A549 (cell line): ENCODE measurements around the gene GLT1D1. TPM values are rescaled to one million over a fixed set of nuclear protein-coding genes. Genes with fewer than 3 reads are reported as not detected.

Experiments
- ATAC-seq, 2 experiments: fragments of 200-7000 bp in 1 of 2; fragments of >200 bp in 1 of 2; cut with Nextera tagmentation in 1 of 2; cut with Tn5 transposase in 1 of 2; 3 replicates each; pipeline versions ENCODE4 v1.8.0 to v1.9.1; 2018 to 2020; ENCODE audit warnings: mild to moderate bottlenecking in 1 of 2, moderate library complexity in 1 of 2
- CTCF ChIA-PET: fragments of 300-600 bp; sonication (Branson Sonifier 250); formaldehyde crosslinking; extraction: SDS; loops from one replicate; lab custom pipeline; 2021; ENCODE audit warnings: antibody characterized with exemption, inconsistent platforms; lab: Yijun Ruan, JAX
- POLR2A ChIA-PET: fragments of 350-600 bp; formaldehyde crosslinking; extraction: SDS; loops from one replicate; lab custom pipeline; 2021; ENCODE audit warnings: antibody characterized with exemption, inconsistent platforms; lab: Yijun Ruan, JAX
- DNase-seq, 2 experiments: peaks; one replicate each; pipeline versions ENCODE4 v3.0.0 to v3.0.0-alpha.2; 2011 to 2016; ENCODE audit warnings: low read depth in 1 of 2, low spot score in 1 of 2
- FAIRE-seq: peaks from 2 replicates; lab custom pipeline; 2011; peaks lifted over from hg19 to GRCh38; lab: Jason Lieb, UNC
- H3K27ac ChIP-seq, 2 experiments: fragments of >200 bp; sonication (Bioruptor Twin); formaldehyde crosslinking; 3 replicates each; pipeline ENCODE4 v1.5.1; 2016 to 2017
- H3K4me1 ChIP-seq: fragments of >200 bp; sonication (Bioruptor Twin); formaldehyde crosslinking; 3 replicates; pipeline ENCODE4 v1.6.1; 2016
- H3K4me2 ChIP-seq: fragments of >200 bp; sonication (Bioruptor Twin); formaldehyde crosslinking; 3 replicates; pipeline ENCODE4 v1.6.1; 2016
- H3K4me3 ChIP-seq: fragments of >200 bp; sonication (Bioruptor Twin); formaldehyde crosslinking; 3 replicates; pipeline ENCODE4 v1.5.1; 2016
- H3K9me3 ChIP-seq: fragments of >200 bp; sonication (Bioruptor Twin); formaldehyde crosslinking; 3 replicates; pipeline ENCODE4 v1.6.1; 2016
- CEBPB ChIP-seq, 2 experiments: fragments of >200 bp in 1 of 2; sonication (Bioruptor Twin) in 1 of 2; formaldehyde crosslinking in 1 of 2; IDR thresholded peaks; 2 replicates each; pipeline ENCODE4 v1.6.1; 2012 to 2016
- CHD4 ChIP-seq: fragments of 200-600 bp; sonication (generic); IDR thresholded peaks from 2 replicates; pipeline ENCODE4 v1.6.1; 2016; ENCODE audit warnings: antibody characterized with exemption, mild to moderate bottlenecking, borderline replicate concordance
- EHMT2 ChIP-seq: fragments of 200-600 bp; sonication (generic); IDR thresholded peaks from 2 replicates; pipeline ENCODE4 v1.6.1; 2016; ENCODE audit warnings: antibody characterized with exemption, low read depth, mild to moderate bottlenecking, moderate library complexity
- FOSL2 ChIP-seq, 2 experiments: fragments of 450-650 bp in 1 of 2; fragments of >200 bp in 1 of 2; sonication (Bioruptor Twin) in 1 of 2; formaldehyde crosslinking; IDR thresholded peaks; 2 replicates each; pipeline versions ENCODE4 v1.5.0 to v1.6.1; 2016 to 2020; ENCODE audit warnings: mild to moderate bottlenecking in 1 of 2, moderate library complexity in 1 of 2
- HDAC2 ChIP-seq: fragments of 200-600 bp; sonication (generic); IDR thresholded peaks from 2 replicates; pipeline ENCODE4 v1.6.1; 2016
- HOXA7 ChIP-seq: fragments of 250-450 bp; sonication (Bioruptor Pico); IDR thresholded peaks from 2 replicates; pipeline ENCODE4 v1.5.0; 2020; ENCODE audit warnings: mild to moderate bottlenecking, moderate library complexity
- HOXB13 ChIP-seq: fragments of 250-450 bp; sonication (Bioruptor Pico); IDR thresholded peaks from 2 replicates; pipeline ENCODE4 v1.5.0; 2020; ENCODE audit warnings: low read depth, mild to moderate bottlenecking, moderate library complexity
- JUNB ChIP-seq: fragments of >200 bp; sonication (Bioruptor Twin); formaldehyde crosslinking; IDR thresholded peaks from 2 replicates; pipeline ENCODE4 v1.6.1; 2016
- MAFK ChIP-seq: fragments of 450-650 bp; IDR thresholded peaks from 2 replicates; pipeline ENCODE4 v1.6.1; 2014; ENCODE audit not compliant: partially characterized antibody
- MYC ChIP-seq: IDR thresholded peaks from 2 replicates; pipeline ENCODE4 v1.6.1; 2012; ENCODE audit warnings: mild to moderate bottlenecking, inconsistent platforms, low read length, improper control_type of control experiment, borderline replicate concordance
- NPAS2 ChIP-seq: fragments of 250-450 bp; sonication (Bioruptor Pico); IDR thresholded peaks from 2 replicates; pipeline ENCODE4 v1.8.0; 2022; ENCODE audit warnings: mild to moderate bottlenecking, moderate library complexity, borderline replicate concordance
- RARB ChIP-seq: fragments of 250-450 bp; sonication (Bioruptor Pico); IDR thresholded peaks from 2 replicates; pipeline ENCODE4 v1.8.0; 2021; ENCODE audit warnings: mild to moderate bottlenecking, moderate library complexity
- RCOR1 ChIP-seq: fragments of 150-350 bp; IDR thresholded peaks from 2 replicates; pipeline ENCODE4 v1.6.1; 2014; ENCODE audit warnings: antibody characterized with exemption, low read length, low read depth
- SMC3 ChIP-seq: fragments of >200 bp; sonication (Bioruptor Twin); formaldehyde crosslinking; IDR thresholded peaks from 3 replicates; pipeline ENCODE4 v1.6.1; 2018; ENCODE audit warnings: inconsistent platforms
- TFCP2L1 ChIP-seq: fragments of 250-450 bp; sonication (Bioruptor Pico); IDR thresholded peaks from 2 replicates; pipeline ENCODE4 v1.5.0; 2021; ENCODE audit warnings: mild to moderate bottlenecking
- TP53 ChIP-seq: fragments of 250-450 bp; sonication (Bioruptor Pico); IDR thresholded peaks from 2 replicates; pipeline ENCODE4 v1.5.0; 2021; ENCODE audit warnings: mild to moderate bottlenecking, moderate library complexity
- WGBS: methylation state at CpG from one replicate; pipeline ENCODE4 v1.1.6; 2017; ENCODE audit errors: missing lambda C conversion rate; 5-methylcytosine and 5-hydroxymethylcytosine counted together
- polyA plus RNA-seq, 4 experiments: library from polyadenylated mRNA; depleted of rRNA in 3 of 4; stranded (reverse); fragments of >200 nt; fragmentation: RNase III in 1 of 4; extraction: RNeasy Plus Mini Kit Qiagen cat#74134 plus additional on column Dnase treatment in 1 of 4; gene quantifications; 2 replicates in 3 of 4; 3 replicates in 1 of 4; pipeline ENCODE4 v1.2.3, GENCODE V29; 2011 to 2017
- TF ChIP-seq, protein P1 (sequence below): fragments of >200 bp; sonication (Bioruptor Twin); formaldehyde crosslinking; IDR thresholded peaks from 3 replicates; pipeline ENCODE4 v1.5.1; 2016
- TF ChIP-seq, protein P2 (sequence below): fragments of 200-600 bp; sonication (generic); IDR thresholded peaks from 2 replicates; pipeline ENCODE4 v1.6.1; 2016; ENCODE audit warnings: antibody characterized with exemption, mild to moderate bottlenecking, moderate library complexity
- TF ChIP-seq, protein P3 (sequence below): IDR thresholded peaks from 2 replicates; pipeline ENCODE4 v1.6.1; 2012

The GLT1D1 gene
- polyA plus RNA-seq, 2 of the 4 experiments (the other 2 are of a cell fraction): not detected

DNA sequence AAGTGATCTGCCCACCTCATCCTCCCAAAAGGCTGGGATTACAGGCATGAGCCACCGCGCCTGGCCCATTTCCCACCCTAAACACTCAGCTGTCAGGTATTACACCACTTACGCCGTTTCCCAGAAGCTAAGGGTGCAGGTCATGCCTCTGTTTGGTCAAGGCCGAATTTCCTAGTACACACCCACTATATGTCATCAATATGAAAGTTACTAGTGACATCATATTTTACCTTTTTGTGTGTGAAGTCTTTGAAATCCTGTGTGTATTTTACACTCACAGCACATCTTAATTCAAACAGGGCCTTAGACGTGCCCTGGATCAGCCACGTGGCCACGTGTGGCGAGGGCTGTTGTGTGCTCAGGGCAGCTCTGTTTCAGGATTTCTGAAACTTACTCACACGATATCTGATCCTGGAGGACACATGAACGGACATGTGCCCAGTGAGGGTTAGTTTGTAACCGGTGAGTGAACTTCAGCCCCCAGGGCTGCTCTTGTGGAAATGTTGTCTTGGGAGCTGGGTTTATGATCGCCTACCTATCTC lies 51.8 kb downstream of the GLT1D1 start:
- WGBS: 58% methylated on average over 13 of the region's 13 CpGs
- no peak for DNase-seq
- Histone ChIP-seq H3K4me2 (no peak overlapping the region), H3K4me3 (no peak overlapping the region)
- FAIRE-seq: no peak
- TF ChIP-seq CEBPB (IDR thresholded peaks at IDR 0.05) (no peak), TP53 (CRISPR knock-in tag) (no peak), EHMT2 (no peak), HOXB13 (CRISPR knock-in tag) (no peak), RCOR1 (no peak), NPAS2 (CRISPR knock-in tag) (no peak), HDAC2 (no peak)
- TF ChIP-seq, protein P1, sequence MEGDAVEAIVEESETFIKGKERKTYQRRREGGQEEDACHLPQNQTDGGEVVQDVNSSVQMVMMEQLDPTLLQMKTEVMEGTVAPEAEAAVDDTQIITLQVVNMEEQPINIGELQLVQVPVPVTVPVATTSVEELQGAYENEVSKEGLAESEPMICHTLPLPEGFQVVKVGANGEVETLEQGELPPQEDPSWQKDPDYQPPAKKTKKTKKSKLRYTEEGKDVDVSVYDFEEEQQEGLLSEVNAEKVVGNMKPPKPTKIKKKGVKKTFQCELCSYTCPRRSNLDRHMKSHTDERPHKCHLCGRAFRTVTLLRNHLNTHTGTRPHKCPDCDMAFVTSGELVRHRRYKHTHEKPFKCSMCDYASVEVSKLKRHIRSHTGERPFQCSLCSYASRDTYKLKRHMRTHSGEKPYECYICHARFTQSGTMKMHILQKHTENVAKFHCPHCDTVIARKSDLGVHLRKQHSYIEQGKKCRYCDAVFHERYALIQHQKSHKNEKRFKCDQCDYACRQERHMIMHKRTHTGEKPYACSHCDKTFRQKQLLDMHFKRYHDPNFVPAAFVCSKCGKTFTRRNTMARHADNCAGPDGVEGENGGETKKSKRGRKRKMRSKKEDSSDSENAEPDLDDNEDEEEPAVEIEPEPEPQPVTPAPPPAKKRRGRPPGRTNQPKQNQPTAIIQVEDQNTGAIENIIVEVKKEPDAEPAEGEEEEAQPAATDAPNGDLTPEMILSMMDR: no peak
- TF ChIP-seq, all 56 proteins: peak for 0
- ATAC-seq: no peak
- H3K27ac ChIP-seq: no peak overlapping the region
- POLR2A ChIA-PET: no interaction called here
- H3K4me1 ChIP-seq: no peaks in the 10 kb centered on the region
- no peaks in the 10 kb centered on the region; the same call in 2 of the 3 replicates for H3K9me3 ChIP-seq
- CTCF ChIA-PET: no interaction called here

DNA sequence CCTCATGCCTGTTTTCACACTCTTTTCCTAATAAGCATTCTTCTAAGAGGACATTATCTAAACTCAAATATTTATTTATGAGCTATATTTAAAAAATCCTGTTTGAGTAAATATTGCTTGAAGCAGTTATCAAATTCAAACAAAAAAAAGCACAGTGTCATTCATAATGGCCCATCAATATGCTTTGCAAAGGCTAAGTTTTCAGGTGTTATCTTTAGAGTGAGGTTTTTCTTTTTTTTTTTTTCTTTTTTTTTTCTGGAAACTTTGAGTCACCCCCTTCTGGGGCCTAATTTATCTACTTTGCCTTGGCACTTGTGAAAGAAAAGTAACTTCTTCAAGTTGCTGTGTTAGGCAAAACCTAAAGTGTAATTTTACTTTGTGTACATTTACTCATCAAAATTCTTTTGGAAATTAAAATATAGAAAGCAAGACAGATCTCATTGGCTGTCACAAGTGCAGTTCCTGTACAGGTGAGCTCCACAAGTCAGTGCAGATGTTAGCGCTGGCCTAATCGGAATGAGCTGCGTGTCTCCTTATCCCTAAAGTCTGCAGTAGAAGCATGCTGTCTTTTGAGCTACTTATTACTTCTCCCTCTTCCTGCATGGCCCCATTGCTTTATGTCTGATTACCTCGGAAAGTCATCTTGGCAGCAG lies 53.3 kb downstream of the GLT1D1 start:
- POLR2A ChIA-PET: no interaction called here
- CTCF ChIA-PET: interaction anchor here (0.6 kb wide), 1 partner anchor 431 kb away, joined by 4 read pairs; no protein-coding TSS in a partner anchor

DNA sequence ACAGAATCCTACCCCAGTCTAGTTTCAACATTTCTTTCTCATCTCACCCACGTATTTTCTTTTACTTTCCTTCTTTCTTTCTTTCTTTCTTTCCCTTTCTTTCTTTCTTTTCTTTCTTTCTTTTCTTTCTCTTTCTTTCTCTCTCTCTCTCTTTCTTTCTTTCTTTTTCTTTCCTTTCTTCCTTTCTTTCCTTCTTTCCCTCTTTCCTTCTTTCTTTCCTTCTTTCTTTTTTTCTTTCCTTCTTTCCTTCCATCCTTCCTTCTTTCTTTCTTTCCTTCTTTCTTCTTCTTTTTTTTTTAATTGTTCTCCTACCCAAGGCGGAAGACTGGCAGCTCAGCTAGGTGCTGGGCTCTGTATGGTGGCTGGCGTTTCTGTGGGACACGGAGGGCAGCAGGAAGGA lies 55.0 kb downstream of the GLT1D1 start:
- Histone ChIP-seq H3K4me3 (no peak overlapping the region), H3K4me1 (no peaks in the 10 kb centered on the region), H3K4me2 (no peak overlapping the region), H3K27ac (no peak overlapping the region), H3K9me3 (no peaks in the 10 kb centered on the region; the same call in 2 of the 3 replicates)
- DNase-seq: no peak
- no peak for FAIRE-seq
- no peak for ATAC-seq
- POLR2A ChIA-PET: no interaction called here
- CTCF ChIA-PET: no interaction called here
- WGBS: 51% methylated on average over 4 of the region's 4 CpGs
- TF ChIP-seq, protein P2, sequence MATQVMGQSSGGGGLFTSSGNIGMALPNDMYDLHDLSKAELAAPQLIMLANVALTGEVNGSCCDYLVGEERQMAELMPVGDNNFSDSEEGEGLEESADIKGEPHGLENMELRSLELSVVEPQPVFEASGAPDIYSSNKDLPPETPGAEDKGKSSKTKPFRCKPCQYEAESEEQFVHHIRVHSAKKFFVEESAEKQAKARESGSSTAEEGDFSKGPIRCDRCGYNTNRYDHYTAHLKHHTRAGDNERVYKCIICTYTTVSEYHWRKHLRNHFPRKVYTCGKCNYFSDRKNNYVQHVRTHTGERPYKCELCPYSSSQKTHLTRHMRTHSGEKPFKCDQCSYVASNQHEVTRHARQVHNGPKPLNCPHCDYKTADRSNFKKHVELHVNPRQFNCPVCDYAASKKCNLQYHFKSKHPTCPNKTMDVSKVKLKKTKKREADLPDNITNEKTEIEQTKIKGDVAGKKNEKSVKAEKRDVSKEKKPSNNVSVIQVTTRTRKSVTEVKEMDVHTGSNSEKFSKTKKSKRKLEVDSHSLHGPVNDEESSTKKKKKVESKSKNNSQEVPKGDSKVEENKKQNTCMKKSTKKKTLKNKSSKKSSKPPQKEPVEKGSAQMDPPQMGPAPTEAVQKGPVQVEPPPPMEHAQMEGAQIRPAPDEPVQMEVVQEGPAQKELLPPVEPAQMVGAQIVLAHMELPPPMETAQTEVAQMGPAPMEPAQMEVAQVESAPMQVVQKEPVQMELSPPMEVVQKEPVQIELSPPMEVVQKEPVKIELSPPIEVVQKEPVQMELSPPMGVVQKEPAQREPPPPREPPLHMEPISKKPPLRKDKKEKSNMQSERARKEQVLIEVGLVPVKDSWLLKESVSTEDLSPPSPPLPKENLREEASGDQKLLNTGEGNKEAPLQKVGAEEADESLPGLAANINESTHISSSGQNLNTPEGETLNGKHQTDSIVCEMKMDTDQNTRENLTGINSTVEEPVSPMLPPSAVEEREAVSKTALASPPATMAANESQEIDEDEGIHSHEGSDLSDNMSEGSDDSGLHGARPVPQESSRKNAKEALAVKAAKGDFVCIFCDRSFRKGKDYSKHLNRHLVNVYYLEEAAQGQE: no peak
- TF ChIP-seq RARB (CRISPR knock-in tag) (no peak), MAFK (no peak), MYC (no peak), SMC3 (no peak), FOSL2 (IDR thresholded peaks at IDR 0.05) (no peak), FOSL2 (CRISPR knock-in tag; IDR thresholded peaks at IDR 0.05) (no peak), HOXB13 (CRISPR knock-in tag) (no peak), JUNB (no peak), HDAC2 (no peak)

More for the DNA sequence above, 53.3 kb downstream of the GLT1D1 start:
- DNase-seq: no peak
- 71% methylated on average over 4 of the region's 4 CpGs for WGBS
- no peak overlapping the region for H3K27ac ChIP-seq
- H3K4me3 ChIP-seq: no peak overlapping the region
- H3K4me2 ChIP-seq: no peak overlapping the region
- H3K4me1 ChIP-seq: no peaks in the 10 kb centered on the region
- TF ChIP-seq, protein P2: no peak
- TF ChIP-seq, protein P3, sequence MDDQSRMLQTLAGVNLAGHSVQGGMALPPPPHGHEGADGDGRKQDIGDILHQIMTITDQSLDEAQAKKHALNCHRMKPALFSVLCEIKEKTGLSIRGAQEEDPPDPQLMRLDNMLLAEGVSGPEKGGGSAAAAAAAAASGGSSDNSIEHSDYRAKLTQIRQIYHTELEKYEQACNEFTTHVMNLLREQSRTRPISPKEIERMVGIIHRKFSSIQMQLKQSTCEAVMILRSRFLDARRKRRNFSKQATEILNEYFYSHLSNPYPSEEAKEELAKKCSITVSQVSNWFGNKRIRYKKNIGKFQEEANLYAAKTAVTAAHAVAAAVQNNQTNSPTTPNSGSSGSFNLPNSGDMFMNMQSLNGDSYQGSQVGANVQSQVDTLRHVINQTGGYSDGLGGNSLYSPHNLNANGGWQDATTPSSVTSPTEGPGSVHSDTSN: no peak
- TF ChIP-seq HOXA7: no peak
- TF ChIP-seq TFCP2L1 (CRISPR knock-in tag): no peak
- no peak for TF ChIP-seq CHD4
- TF ChIP-seq, all 56 proteins: peak for 0
- FAIRE-seq: no peak
- ATAC-seq: no peak
- H3K9me3 ChIP-seq: no peaks in the 10 kb centered on the region; the same call in 2 of the 3 replicates
